A549 treated with RU486 at 1 μM for 4 hours (cell line): ENCODE measurements around the gene LSM11. TPM values are rescaled to one million over a fixed set of nuclear protein-coding genes. Genes with fewer than 3 reads are reported as not detected.

Experiments
- total RNA-seq: library from RNA; stranded (reverse); fragments of 200-300 nt; extraction: Qiagen RNA extraction; gene quantifications from 5 replicates; pipeline ENCODE4 v1.2.3, GENCODE V29; 2022; ENCODE audit warnings: low read depth

LSM11 gene
- total RNA-seq: 1.9 to 3.6 TPM (median 3.0 TPM) in 5 replicates

GRCh38 chr5:157743163-157744050 is at the start of gene LSM11:
Gene LSM11, plus strand, starts transcription at chr5:157743712. Its CDS starts 39 bp downstream, at chr5:157743751.

GRCh38 chr5:157731272-157732129 is 12.0 kb upstream of the LSM11 start, which contains the start of gene THG1L:
Gene THG1L, plus strand, starts transcription at chr5:157731420. Its CDS starts 21 bp downstream, at chr5:157731441.

Other genes with a start within 250 kb of the LSM11 start
- 13.9 to 19.9 TPM (median 17.9 TPM) in 5 replicates for gene ADAM19, start 167.9 kb upstream of the LSM11 start, total RNA-seq
- gene SOX30, start 91.3 kb upstream of the LSM11 start, total RNA-seq: 0.06 to 0.09 TPM in 2 of 5 replicates, not detected in the others
- not detected in 5 replicates for gene C5orf52, start 72.2 kb upstream of the LSM11 start, total RNA-seq
- 26.2 to 36.1 TPM (median 29.3 TPM) in 5 replicates for gene THG1L, start 12.3 kb upstream of the LSM11 start, total RNA-seq
- 68.3 to 79.8 TPM (median 77.8 TPM) in 5 replicates for gene CLINT1, start 115.4 kb downstream of the LSM11 start, total RNA-seq